GM21381 (cell line): ENCODE measurements around the gene NUP58.

ENCODE experiments used
- ATAC-seq: cut with Tn5 transposase; IDR thresholded peaks from one replicate; pipeline ENCODE4 v1.9.1; 2021; ENCODE audit warnings: mild to moderate bottlenecking, moderate library complexity; ENCODE audit not compliant: unreplicated experiment

Gene NUP58

GRCh38 chr13:25372284-25373081 is 71.1 kb downstream of the NUP58 start:
- ATAC-seq: no peak

GRCh38 chr13:25375727-25376358 is 74.4 kb downstream of the NUP58 start:
- no peak for ATAC-seq

- ATAC-seq: no peak
Observed at GRCh38 chr13:25377244-25377962, 76.0 kb downstream of the NUP58 start.

- ATAC-seq: no peak
Observed at GRCh38 chr13:25378528-25378927, 77.1 kb downstream of the NUP58 start.

GRCh38 chr13:25379011-25379410 is 77.6 kb downstream of the NUP58 start:
- no peak for ATAC-seq

GRCh38 chr13:25380082-25380481 is 78.7 kb downstream of the NUP58 start:
- ATAC-seq: no peak

GRCh38 chr13:25380741-25381324 is 79.4 kb downstream of the NUP58 start:
- ATAC-seq: no peak

GRCh38 chr13:25384758-25385410 is 83.5 kb downstream of the NUP58 start:
- ATAC-seq: no peak

- no peak for ATAC-seq
Observed at GRCh38 chr13:25391932-25392331, 90.5 kb downstream of the NUP58 start.
